RKO (cell line): Measurements from ENCODE around the gene C2orf74.
A peak's percentile ranks its signal among the peaks of the same experiment; 100 is the strongest.
"Not testable (repeated sequence)": the region's sequence is repeated elsewhere in the genome, so short reads cannot be mapped to it uniquely, and the experiment has no call there.

Experiments
- DNase-seq: peaks from one replicate; pipeline ENCODE4 v3.0.0-alpha.2; 2016; ENCODE audit warnings: low spot score

C2orf74 gene

DNA sequence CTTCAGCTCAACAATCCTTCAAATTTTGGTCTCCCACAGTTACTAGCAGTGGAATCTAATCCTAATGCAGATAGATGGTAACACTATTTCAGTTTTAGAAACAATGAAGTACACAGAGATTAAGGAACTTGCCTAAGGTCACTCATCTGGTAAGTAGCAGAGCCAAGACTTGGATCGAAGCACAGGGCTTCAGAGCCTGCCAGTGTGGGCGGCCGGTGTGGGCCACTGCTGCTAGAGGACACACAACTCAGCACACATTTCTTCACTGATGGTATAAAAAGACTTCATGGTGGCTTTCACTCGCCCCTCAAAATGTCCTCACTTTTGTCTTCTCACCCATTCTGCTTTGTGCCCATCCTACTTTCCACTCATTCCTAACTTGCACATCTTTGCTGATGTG is 11.1 kb downstream of the C2orf74 start:
- no peak for DNase-seq

DNA sequence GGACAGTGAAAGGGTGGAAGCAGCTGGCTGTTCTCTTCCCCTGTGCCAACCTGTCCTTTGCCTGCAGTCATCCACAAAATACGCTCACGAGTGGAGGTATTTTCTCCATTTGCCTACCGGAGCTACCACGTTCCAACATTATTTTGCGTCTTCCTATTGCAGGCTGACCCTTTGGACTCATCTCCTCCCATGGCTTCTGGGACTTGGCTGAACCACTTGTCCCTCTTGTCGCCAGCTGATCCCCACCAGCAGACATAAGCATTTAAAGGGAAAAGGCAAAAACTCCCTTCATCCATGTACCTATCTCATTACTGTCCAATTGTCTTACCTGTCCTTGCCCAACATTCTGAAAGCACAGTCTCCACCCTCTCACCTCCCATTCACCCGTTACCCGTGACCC is 13.0 kb downstream of the C2orf74 start:
- DNase-seq: no peak

DNA sequence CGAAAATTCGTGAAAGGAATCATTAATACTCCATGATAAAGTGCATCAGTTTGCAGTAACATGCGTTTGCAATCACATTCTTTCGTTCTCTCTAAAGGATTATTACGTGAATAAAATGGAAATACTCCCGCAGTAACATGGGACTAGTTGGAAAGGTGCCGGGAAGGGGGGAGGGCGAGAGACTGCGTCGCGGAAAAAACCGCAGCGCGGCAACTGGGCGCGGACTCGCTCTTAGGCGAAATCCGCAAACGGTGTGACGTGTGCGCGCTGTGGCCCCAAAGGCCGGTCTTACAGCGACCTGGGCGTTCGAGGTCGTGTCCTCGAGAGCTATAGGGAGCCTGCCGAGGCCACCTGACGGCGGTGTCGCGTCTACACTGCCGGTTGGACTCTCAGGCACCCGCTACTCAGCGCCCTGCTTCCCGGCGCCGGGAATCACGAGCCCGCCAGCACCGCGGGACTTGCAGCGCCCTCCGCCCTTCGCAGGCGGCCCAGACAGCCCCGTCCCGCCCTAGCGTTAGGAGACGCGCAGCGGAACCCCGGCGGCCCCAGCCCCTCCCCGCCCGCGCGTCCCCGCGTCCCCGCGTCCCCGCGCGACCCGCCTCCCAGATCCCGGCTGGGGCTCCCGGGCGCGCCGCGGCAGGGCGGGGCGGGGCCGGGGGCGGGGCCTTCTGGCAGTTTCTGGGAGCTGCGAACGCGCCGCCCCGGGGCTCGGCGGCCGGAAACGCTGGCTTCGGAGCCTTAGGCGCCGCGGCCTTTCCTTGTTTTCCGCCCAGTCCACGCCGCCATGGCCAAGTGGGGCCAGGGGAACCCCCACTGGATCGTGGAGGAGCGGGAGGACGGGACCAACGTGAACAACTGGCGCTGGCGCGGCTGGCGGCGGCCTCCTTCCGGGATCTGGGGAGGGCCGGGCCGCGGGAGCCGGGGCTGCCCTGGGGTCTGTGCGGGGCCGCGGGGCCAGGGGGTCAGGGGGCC is 15.1 kb downstream of the C2orf74 start:
- peak; percentile 89 for DNase-seq

DNA sequence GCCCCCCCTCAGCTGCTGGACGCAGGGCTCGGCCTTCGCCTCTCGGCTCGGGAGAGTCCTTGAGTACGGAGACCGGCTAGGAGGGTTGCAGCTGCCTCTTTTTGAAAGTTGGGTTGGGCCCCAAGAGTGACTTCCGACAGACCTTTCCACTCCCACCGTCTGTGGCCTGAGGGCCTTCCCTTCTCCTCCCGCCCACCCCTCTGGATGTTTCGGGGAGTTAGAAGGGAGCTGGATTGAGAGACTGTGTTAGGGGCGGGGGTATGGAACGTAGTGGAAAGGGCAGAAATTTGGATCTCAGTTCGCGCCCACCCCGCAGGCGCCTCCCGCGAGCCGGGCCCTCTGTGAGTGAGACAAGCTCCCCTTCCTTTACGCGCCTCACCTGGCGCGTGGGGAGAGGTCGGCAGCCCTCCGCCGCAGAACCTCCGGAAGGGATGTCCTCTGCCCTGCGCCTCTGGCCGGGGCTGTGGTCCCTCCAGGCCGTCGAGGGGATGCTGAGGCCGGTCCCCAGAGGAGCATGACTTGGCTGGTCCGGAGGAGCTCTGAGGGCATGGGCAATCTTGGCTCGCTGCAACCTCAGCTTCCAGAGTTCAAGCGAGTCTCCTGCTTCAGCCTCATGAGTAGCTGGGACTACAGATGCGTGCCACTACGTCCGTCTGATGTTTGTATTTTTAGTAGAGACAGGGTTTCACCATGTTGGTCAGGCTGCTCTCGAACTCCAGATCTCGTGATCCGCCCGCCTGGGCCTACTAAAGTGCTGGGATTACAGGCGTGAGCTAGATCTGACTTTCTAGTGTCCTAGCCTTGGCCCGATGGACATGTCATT is 15.9 kb downstream of the C2orf74 start:
- peak; percentile 30 for DNase-seq

DNA sequence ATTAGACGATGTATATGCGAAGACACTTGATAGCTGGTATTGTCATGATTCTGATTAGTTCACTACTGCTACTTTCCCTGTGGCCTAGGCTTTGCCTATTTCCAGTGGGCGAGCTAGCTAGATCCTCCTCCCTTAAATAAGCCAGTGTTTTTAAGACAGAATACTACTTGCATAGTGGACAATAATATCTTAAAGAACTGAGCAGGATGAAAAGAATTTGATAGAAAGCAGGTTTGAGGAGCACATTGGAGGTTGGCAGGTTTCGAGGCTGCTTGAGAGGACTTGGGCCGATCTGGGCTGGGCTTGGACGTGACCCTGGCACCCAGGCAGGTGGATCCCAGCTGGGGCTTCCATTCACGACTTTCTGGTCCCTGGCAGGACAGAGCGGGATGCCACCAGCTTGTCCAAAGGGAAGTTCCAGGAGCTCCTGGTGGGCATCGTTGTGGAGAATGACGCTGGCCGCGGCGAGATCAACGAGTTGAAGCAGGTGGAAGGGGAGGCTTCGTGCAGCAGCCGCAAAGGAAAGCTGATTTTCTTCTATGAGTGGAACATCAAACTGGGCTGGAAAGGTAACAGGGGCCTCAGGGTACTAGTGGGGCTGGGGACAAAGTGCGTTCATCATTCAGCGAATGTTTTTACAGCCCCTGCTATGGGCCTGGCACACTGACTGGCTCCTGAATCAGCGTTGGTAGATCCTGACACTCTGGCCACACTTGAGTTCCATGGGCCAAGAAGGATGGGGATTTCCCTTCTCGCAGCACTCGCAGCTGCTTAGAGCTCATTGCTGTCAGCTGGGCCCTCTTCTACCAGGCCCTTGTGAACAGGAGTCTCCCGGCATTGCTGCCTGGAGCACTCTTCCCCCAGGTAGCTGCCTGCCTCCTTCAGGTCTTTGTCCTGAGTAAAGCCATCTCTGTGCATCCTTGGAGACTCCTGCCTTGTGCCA is 16.9 kb downstream of the C2orf74 start:
- DNase-seq: peak; percentile 42

DNA sequence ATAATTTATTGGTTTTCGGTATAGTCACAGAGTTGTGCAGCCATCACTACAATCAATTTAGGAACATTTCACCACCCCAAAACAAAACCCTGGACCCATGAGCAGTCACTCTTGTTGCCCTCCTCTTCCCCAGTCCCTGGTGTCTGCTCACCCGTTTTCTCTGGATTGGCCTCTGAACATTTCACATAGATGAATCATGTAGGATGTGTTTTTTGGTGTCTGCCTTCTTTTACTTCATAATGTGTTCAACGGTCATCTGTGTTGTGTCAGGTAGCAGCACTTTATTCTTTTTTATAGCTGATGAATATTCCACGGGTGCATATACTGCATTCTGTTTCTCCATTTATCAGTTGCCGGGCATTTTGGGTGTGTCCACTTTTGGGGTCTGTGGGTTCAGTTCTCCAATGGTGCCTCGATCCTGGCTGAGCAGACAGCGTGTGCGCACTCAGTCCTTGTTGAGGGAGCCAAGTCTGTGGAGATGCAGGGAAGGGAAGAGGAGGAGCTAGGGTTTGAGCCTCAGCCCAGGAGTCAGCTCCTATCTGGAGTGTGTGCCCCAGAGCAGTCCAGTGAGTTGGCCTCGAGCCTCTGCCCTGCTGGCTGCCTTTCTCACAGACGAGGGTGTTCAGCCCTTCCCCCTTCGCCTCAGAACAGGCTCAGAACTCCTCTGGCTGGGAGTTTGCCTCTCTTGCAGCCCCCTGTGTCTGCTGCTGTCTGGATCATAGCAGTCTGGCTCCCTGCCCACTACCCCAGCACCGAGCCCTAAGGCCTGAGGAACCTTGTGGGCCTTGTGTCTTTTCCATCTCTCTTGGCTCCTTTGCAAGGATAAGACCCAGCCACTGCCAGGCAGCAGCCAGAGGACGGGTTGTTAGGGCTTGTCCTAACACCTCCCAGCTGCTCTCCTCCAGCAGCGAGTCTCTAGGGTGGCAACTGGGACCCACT is 18.0 kb downstream of the C2orf74 start:
- peak; percentile 70 for DNase-seq

DNA sequence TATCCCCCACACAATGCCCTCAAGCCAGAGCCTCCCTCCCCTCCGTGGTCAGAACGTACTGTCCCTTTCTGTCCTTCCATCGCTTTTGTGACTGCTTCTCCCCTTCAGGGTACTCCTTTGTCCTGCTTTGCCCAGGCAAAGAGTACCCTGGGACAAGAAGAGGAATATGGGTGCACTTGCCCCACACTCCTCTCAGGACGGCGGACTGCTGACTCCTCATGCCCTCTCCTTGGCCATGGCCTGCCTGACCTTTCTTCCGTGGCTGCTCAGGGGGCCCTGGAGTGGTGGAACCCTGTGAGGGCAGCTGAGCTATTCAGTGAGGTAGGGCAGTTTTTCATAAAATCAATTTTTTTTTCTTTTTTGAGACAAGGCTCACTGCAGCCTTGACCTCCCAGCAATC is 18.7 kb downstream of the C2orf74 start:
- DNase-seq: no peak

DNA sequence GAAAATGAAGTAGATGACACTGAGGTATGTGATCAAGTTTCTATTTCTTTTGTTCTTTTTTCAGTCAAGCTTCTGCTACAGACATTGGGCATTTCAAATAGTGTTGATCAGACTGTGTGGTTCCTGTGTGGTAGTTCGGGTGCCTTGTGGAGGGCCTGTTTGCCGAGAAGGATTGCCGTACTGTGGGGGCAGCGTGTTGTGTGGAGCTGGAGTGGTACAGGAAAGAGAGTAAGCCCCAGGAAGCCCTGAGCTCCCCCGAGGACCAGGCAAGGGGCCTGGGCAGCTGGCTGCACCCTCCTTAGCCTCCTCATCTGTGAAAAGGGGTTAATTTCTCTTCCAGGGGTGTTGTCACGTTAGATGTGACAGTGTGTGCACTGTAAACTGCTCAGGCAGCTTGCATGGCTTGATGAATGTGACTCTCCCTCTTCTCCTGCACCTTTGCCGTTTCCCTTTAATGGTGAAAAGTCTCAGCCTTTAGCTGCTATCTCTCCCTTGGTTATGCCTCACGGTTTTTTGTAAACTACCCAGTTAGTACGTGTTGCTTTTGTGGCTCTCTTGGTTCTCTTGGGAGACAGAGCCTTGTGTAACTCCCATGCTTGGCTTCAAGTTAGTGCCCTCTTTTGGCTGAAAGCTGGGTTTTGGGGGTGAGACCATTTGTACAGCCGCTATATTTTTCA is 19.5 kb downstream of the C2orf74 start:
- DNase-seq: no peak

DNA sequence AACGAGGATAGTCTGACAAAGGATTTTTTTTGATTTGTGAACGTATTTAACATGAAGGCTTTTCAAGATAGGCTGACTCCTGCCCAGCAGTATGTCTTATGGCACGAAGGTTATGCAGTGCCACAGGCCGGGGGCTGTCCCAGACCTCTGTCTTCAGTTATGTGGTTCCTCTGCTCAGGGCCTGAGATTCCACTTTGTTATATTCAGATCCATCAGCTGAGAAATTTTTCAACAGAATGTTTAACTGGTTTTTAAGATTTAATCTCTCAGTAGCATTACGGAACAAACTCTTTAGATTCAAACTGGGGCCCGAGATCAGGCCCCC is 20.0 kb downstream of the C2orf74 start:
- no peak for DNase-seq

DNA sequence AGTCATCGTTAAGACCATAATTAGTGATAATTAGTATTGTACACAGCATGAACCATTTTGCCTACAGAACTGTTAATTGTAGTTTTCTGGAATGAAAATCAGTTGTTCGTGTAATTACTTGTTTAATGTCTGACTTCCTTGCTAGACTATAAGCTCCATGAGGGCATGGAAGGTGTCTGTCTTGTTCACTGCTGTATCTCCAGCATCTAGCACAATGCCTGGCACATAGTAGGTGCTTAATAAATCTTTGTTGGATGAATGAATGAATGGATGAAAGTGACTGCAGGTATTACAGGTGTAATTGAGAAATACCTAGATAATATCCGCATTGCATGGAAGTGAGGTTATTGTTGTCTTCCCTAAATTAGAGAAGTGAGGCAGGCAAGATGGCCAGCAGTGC is 21.8 kb downstream of the C2orf74 start:
- DNase-seq: no peak

DNA sequence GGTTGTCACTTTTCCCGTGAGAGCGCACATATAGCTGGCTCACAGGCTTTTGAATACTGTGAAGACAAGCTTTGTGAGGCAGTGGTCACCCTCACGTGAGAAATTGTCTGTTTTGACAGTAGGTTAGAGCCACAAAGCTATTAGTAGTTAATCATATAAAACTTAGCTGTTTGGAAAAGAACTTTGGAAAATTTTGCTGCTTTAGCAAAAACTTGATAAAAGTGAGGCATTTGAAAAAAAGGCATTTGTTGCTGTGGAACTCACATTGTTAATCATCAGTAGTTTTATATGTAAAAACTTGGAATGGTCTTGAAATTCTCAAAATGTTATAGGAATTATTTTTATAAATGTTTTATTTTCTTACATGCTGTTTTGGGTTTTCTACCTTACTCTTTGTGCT is 22.3 kb downstream of the C2orf74 start:
- no peak for DNase-seq

DNA sequence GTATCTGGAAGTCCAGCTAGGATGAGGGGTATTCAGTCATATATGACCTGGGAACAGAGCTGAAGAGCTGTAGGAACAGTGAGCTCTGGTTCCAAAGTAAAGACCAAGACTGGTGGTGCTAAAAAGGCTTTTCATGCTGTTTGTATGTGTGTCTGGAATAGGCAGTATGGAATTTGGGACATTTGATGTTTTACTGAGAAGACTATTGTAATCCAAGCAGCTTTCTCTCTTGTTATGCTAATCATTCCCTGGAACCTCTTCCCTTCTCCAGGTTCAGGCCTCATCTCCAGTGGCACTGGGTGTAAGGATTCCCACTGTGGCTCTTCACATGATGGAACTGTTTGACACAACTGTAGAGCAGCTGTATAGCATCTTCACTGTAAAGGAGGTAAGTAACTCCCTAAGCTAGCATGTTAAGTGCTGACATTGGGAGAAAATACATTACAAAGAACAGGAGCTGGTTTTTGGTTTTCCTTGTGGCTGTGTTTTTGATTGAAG is 23.3 kb downstream of the C2orf74 start:
- no peak for DNase-seq

DNA sequence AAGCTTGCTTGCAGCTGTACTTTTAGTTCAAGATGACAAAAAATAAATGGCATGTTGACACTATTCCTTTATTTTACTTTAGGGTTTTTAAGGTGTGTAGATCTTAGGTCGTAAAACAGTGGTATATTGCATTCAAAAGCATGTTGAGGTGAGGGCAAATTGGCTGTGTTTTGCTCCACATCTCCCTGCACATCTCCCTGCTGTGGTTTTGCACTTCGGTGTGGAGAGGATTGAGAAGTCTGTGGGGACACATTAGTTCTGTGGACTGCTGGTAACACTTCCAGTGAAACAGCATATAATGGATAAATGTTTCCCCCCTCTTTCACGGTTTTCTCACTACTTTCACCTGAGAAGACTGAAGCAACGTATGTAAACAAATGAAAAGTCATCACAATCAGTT is 25.1 kb downstream of the C2orf74 start:
- DNase-seq: no peak

DNA sequence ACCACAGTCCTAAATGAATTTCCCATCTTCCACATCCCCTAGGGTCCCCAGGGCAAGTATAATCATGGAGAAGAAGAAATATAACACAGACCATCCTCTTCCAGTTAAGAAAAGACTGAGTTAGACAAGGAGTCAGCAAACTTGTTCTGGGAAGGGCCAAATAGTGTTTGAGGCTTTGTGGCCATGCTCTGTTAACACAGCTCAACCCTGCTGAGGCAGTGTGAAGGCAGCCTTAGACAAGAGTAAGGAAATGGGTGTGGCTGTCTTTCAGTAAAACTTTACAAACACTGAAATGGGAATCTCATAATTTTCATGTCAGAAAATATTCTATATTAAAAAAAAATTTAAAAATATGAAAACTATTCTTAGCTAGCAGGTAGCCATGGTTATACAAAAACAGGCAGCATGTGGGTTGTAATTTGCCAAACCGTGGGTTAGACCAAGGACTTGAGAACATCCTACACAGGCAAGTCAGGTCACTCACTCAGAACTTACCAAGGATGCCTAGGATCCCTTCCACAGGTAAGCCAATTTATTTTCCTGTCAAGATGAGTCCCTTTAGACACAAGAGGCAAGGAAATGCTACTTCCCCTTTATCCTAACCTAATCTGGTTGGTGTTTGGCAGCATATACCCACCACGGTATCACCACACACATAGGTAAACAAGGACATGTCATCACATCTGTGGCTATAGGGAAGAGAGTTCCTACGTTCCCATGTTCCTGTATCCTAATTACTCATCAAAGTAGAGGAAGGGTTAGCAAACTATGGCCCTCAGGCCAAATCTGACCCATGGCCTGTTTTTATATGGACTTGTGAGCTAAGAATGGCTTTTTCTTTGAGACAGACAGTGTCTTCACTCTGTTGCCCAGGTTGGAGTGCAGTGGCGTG is 31.9 kb downstream of the C2orf74 start:
- DNase-seq: no peak

DNA sequence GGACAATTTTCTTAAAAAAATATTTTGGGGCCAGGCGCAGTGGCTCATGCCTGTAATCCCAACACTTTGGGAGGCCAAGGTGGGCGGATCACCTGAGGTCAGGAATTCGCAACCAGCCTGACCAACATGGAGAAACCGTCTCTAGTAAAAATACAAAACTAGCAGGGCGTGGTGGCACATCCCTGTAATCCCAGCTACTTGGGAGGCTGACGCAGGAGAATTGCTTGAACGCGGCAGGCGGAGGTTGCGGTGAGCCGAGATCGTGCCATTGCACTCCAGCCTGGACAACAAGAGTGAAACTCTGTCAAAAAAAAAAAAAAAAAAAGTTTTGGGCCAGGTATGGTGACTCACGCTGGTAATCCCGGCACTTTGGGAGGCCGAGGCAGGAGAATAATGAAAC is 32.7 kb downstream of the C2orf74 start:
- not testable (repeated sequence) for DNase-seq

DNA sequence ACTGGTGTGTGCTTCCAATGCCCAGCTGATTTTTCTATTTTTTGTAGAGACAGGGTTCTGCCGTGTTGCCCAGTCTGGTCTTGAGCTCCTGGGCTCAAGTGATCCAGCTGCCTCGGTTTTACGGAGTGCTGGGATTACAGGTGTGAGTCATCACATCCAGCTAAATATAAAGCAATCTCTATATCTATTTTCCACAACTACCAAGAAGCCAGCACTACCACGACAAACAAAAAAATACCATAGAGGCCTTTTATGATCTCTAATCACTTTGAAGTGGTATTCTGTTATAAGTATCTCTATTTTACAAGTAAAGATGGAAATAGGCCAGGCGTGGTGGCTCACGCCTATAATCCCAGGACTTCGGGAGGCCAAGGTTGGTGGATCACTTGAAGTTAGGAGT is 34.7 kb downstream of the C2orf74 start:
- no peak for DNase-seq

DNA sequence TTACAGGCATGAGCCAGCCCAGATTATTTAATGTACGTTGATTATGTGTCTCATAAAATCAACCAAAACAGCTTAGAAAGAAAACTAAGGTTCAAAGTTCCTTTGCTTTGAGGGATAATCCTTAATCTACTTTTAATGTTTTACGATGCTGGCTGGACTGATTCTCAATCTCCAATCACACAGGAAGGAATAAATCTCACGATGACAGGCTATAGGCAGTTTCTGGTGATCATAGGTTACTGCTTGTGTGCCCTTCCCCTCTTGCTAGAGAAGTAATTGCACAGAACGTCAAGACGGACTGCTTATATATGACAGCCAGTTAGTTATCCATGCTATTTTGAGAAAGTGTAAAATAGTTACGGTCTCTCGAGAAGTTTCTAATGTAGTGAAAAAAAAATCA is 43.1 kb downstream of the C2orf74 start:
- no peak for DNase-seq

DNA sequence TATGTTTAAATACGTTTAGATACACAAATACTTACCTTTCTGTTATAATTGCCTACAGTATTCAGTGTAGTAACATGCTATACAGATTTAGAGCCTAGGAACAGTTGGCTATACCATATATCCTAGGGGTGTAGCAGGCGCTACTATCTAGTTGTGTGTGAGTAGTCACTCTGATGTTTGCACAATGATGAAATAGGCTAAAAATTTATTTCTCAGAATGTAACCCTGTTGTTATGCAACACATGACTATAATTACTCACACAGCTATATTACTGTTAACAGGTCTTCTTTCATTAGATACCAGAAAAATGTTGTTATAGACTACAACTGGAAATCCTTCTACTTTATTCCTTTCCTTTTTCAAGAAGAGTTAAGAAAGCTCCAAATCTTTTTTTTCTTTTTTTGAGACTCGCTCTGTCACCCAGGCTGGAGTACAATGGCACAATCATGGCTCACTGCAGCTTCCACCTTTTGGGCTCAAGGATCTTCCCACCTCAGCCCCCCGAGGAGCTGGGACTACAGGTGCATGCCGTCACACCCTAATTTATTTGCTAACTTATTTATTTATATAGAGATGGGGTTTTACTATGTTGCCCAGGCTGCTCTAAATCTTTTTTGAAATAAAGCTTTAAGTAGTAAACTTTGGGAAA is 48.5 kb downstream of the C2orf74 start:
- peak; percentile 58 for DNase-seq

DNA sequence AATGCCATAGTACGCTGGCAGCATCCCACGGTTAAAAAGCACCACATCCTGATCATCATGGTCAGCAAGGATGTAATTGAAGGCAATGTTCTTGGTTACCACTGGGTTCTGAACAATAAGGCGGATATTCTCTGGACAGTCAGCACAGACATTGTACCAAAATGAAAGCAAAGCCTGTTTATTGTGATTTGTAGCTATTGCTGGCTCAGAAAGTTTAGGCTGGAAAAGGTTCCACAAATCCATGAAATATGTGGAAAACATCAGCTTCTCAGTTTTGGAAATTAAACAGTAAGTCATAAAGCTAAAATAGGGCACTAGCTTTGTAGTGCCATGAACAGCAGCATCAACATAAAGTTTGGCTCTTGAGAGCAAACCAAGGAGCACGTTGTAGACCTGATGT is 52.2 kb downstream of the C2orf74 start:
- DNase-seq: no peak
